H9 (cell line): ENCODE results near the gene ARHGEF17. TPM values are rescaled to one million over a fixed set of nuclear protein-coding genes. Genes with fewer than 3 reads are reported as not detected.

Experiments used
- DNase-seq: peaks from one replicate; pipeline ENCODE4 v3.0.0-alpha.2; 2017
- H2AFZ ChIP-seq: one replicate; pipeline ENCODE4 v1.6.1; 2013; ENCODE audit warnings: mild to moderate bottlenecking, low read length, control low read depth, moderate library complexity
- H2AK5ac ChIP-seq: 2 replicates; pipeline ENCODE4 v1.6.1; 2013; ENCODE audit warnings: low read length, control low read depth, mixed read lengths; ENCODE audit not compliant: insufficient read length
- H2BK120ac ChIP-seq: one replicate; pipeline ENCODE4 v1.6.1; 2013; ENCODE audit warnings: low read depth, mild to moderate bottlenecking, low read length, control low read depth, inconsistent platforms; ENCODE audit not compliant: poor library complexity, severe bottlenecking
- H2BK12ac ChIP-seq: 2 replicates; pipeline ENCODE4 v1.6.1; 2013; ENCODE audit warnings: low read length, control low read depth, mixed read lengths, low read depth; ENCODE audit not compliant: insufficient read length
- H2BK15ac ChIP-seq: 2 replicates; pipeline ENCODE4 v1.6.1; 2013; ENCODE audit warnings: low read depth, low read length, control low read depth
- H2BK20ac ChIP-seq: one replicate; pipeline ENCODE4 v1.6.1; 2013; ENCODE audit warnings: low read depth, mild to moderate bottlenecking, low read length, control low read depth, inconsistent platforms; ENCODE audit not compliant: poor library complexity, severe bottlenecking
- H2BK5ac ChIP-seq: 2 replicates; pipeline ENCODE4 v1.6.1; 2013; ENCODE audit warnings: low read length, control low read depth, mixed read lengths; ENCODE audit not compliant: insufficient read length
- H3K14ac ChIP-seq: 2 replicates; pipeline ENCODE4 v1.6.1; 2013; ENCODE audit warnings: low read length, control low read depth; ENCODE audit not compliant: insufficient read depth
- H3K18ac ChIP-seq: 2 replicates; pipeline ENCODE4 v1.6.1; 2013; ENCODE audit warnings: low read depth, mild to moderate bottlenecking, mixed read lengths, low read length, control low read depth; ENCODE audit not compliant: insufficient read length
- H3K23ac ChIP-seq: 2 replicates; pipeline ENCODE4 v1.6.1; 2013; ENCODE audit warnings: low read length, control low read depth, mixed read lengths, low read depth; ENCODE audit not compliant: insufficient read length
- H3K23me2 ChIP-seq: 2 replicates; pipeline ENCODE4 v1.6.1; 2013; ENCODE audit warnings: low read depth, mild to moderate bottlenecking, mixed read lengths, low read length, control low read depth; ENCODE audit not compliant: insufficient read length, poor library complexity, severe bottlenecking
- H3K27ac ChIP-seq: 2 replicates; pipeline ENCODE4 v1.5.1; 2013; ENCODE audit warnings: low read length, control low read depth, mixed read lengths, low read depth; ENCODE audit not compliant: insufficient read length
- H3K27me3 ChIP-seq: 2 replicates; pipeline ENCODE4 v1.6.1; 2013; ENCODE audit warnings: low read length, control low read depth, inconsistent platforms; ENCODE audit not compliant: insufficient read depth
- H3K4ac ChIP-seq: 2 replicates; pipeline ENCODE4 v1.6.1; 2013; ENCODE audit warnings: low read depth, mild to moderate bottlenecking, control low read depth, inconsistent platforms, low read length, moderate library complexity
- H3K4me1 ChIP-seq: 2 replicates; pipeline ENCODE4 v1.6.1; 2013; ENCODE audit warnings: low read length, control low read depth, inconsistent platforms; ENCODE audit not compliant: insufficient read depth
- H3K4me2 ChIP-seq: 2 replicates; pipeline ENCODE4 v1.6.1; 2013; ENCODE audit warnings: low read length, control low read depth, mixed read lengths; ENCODE audit not compliant: insufficient read length, insufficient read depth
- H3K56ac ChIP-seq: 2 replicates; pipeline ENCODE4 v1.6.1; 2013; ENCODE audit warnings: low read depth, mild to moderate bottlenecking, mixed read lengths, low read length, control low read depth; ENCODE audit not compliant: insufficient read length
- H3K79me1 ChIP-seq: 2 replicates; pipeline ENCODE4 v1.6.1; 2013; ENCODE audit warnings: low read depth, mild to moderate bottlenecking, moderate library complexity, low read length, control low read depth, inconsistent platforms; ENCODE audit not compliant: insufficient read depth, poor library complexity, severe bottlenecking
- H3K79me2 ChIP-seq: 2 replicates; pipeline ENCODE4 v1.6.1; 2013; ENCODE audit warnings: low read length, control low read depth, inconsistent platforms; ENCODE audit not compliant: insufficient read depth
- H3K9ac ChIP-seq: 2 replicates; pipeline ENCODE4 v1.6.1; 2013; ENCODE audit warnings: low read length, control low read depth, mixed read lengths; ENCODE audit not compliant: insufficient read length; ENCODE audit errors: extremely low read depth
- H3K9me3 ChIP-seq: one replicate; pipeline ENCODE4 v1.6.1; 2013; ENCODE audit warnings: low read depth, low read length, inconsistent platforms; ENCODE audit not compliant: control insufficient read depth
- H3T11ph ChIP-seq: one replicate; pipeline ENCODE4 v1.6.1; 2013; ENCODE audit warnings: mild to moderate bottlenecking, low read length, control low read depth, inconsistent platforms
- H4K20me1 ChIP-seq: one replicate; pipeline ENCODE4 v1.6.1; 2013; ENCODE audit not compliant: control insufficient read depth, insufficient read length, insufficient read depth
- H4K5ac ChIP-seq: 2 replicates; pipeline ENCODE4 v1.6.1; 2013; ENCODE audit warnings: low read depth, mild to moderate bottlenecking, mixed read lengths, low read length, control low read depth; ENCODE audit not compliant: insufficient read length
- H4K8ac ChIP-seq: replicated peaks from 2 replicates; pipeline ENCODE4 v1.6.1; 2013; ENCODE audit warnings: low read length, control low read depth, mixed read lengths, low read depth; ENCODE audit not compliant: insufficient read length
- H4K91ac ChIP-seq: 2 replicates; pipeline ENCODE4 v1.6.1; 2013; ENCODE audit warnings: low read depth, mild to moderate bottlenecking, moderate library complexity, mixed read lengths, low read length, control low read depth; ENCODE audit not compliant: insufficient read length
- H3K27ac Mint-ChIP-seq, 3 experiments: 2 replicates in 2 of 3; 3 replicates in 1 of 3; pipeline ENCODE4 v1.8.0; 2020 to 2021; ENCODE audit warnings: mixed read lengths in 3 of 3, mild to moderate bottlenecking in 1 of 3, moderate library complexity in 1 of 3
- H3K27me3 Mint-ChIP-seq: 2 replicates; pipeline ENCODE4 v1.8.0; 2021; ENCODE audit warnings: low read depth, mild to moderate bottlenecking, moderate library complexity, mixed read lengths
- H3K36me3 Mint-ChIP-seq, 3 experiments: 2 replicates in 2 of 3; 3 replicates in 1 of 3; pipeline ENCODE4 v1.8.0; 2020 to 2021; ENCODE audit warnings: low read depth in 3 of 3, mixed read lengths in 3 of 3; ENCODE audit not compliant: insufficient read depth in 1 of 3
- H3K4me1 Mint-ChIP-seq, 2 experiments: 2 replicates each; pipeline ENCODE4 v1.8.0; 2020; ENCODE audit warnings: mixed read lengths in 2 of 2
- H3K4me3 Mint-ChIP-seq, 2 experiments: 2 replicates in 1 of 2; 3 replicates in 1 of 2; pipeline ENCODE4 v1.8.0; 2020 to 2021; ENCODE audit warnings: mild to moderate bottlenecking in 2 of 2, mixed read lengths in 2 of 2, moderate library complexity in 1 of 2
- H3K9me3 Mint-ChIP-seq, 2 experiments: 2 replicates in 1 of 2; 3 replicates in 1 of 2; pipeline ENCODE4 v1.8.0; 2020; ENCODE audit warnings: mild to moderate bottlenecking in 2 of 2, mixed read lengths in 2 of 2, moderate library complexity in 1 of 2
- WGBS: extraction: QIAGEN DNeasy Blood & Tissue Kit; methylation state at CpG from one replicate; pipeline ENCODE4 v1.1.7; 2013; ENCODE audit warnings: missing lambda C conversion rate, low lambda C conversion rate, mixed read lengths; ENCODE audit not compliant: insufficient read length; ENCODE audit errors: extremely low coverage; 5-methylcytosine and 5-hydroxymethylcytosine counted together
- total RNA-seq: library from RNA; stranded (reverse); gene quantifications from 2 replicates; pipeline ENCODE4 v1.2.1, GENCODE V29; 2021
- TF ChIP-seq, protein P1 (sequence below): fragments of 200-600 bp; sonication (generic); conservative IDR thresholded peaks from 3 replicates; pipeline ENCODE4 v1.8.0; 2021; ENCODE audit warnings: antibody characterized with exemption, mild to moderate bottlenecking

ARHGEF17 gene
- total RNA-seq, 1 experiment from 2014 or later: 7.4 TPM

DNA sequence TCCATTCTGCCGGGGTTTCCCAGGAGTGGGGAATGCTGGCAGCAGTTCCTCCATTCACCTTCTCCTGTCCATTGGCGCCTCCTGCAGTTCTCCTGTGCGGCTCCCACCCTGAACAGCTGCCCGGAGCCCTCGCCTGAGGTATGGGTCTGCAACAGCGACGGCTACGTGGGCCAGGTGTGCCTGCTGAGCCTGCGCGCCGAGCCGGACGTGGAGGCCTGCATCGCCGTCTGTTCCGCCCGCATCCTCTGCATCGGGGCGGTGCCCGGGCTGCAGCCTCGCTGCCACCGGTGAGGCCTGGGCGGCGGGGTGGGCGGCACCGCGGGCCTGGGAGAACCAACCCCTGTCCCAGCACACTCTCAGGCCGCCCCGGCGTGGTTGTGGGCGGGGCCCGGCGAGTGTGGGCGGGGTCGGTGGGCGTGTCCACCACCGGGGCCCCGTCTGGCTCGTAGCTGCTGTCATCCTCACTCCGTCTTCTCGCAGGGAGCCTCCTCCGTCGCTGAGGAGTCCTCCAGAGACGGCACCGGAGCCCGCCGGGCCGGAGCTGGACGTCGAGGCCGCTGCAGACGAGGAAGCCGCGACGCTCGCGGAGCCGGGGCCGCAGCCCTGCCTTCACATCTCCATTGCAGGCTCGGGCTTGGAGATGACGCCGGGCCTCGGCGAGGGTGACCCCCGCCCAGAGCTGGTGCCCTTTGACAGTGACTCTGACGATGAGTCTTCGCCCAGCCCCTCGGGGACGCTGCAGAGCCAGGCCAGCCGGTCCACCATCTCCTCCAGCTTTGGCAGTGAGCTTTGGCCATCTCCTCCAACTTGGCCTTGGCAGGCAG, 54.1 kb downstream of the ARHGEF17 start:
- WGBS: no CpG with 5 or more reads among the region's 70 CpGs
- Histone ChIP-seq H4K20me1 (no peaks in the 10 kb centered on the region), H3K79me2 (no peaks in the 10 kb centered on the region), H3K9ac (no peak overlapping the region), H4K5ac (no peak overlapping the region), H3K27ac (no peak overlapping the region), H3K79me1 (no peaks in the 10 kb centered on the region), H3T11ph (no peak overlapping the region), H3K27me3 (no peaks in the 10 kb centered on the region), H2AFZ (no peak overlapping the region), H3K56ac (no peak overlapping the region), H2BK12ac (no peak overlapping the region), H2BK120ac (no peak overlapping the region), H3K23ac (no peak overlapping the region), H2BK20ac (no peak overlapping the region), H2BK15ac (no peak overlapping the region), H4K91ac (no peak overlapping the region), H3K23me2 (peaks cover 2% of the 10 kb centered on the region), H3K9me3 (no peaks in the 10 kb centered on the region), H3K14ac (no peak overlapping the region), H3K4me2 (peak overlapping the region; percentile 7), H2AK5ac (no peak overlapping the region), H3K4me1 (no peaks in the 10 kb centered on the region), H2BK5ac (no peak overlapping the region), H4K8ac (no peak overlapping the region), H3K4ac (no peak overlapping the region), H3K18ac (no peak overlapping the region)
- peaks cover 4 to 13% of the 10 kb centered on the region in 2 experiments; a peak in 3 of 4 replicates for H3K4me1 Mint-ChIP-seq
- TF ChIP-seq, protein P1, sequence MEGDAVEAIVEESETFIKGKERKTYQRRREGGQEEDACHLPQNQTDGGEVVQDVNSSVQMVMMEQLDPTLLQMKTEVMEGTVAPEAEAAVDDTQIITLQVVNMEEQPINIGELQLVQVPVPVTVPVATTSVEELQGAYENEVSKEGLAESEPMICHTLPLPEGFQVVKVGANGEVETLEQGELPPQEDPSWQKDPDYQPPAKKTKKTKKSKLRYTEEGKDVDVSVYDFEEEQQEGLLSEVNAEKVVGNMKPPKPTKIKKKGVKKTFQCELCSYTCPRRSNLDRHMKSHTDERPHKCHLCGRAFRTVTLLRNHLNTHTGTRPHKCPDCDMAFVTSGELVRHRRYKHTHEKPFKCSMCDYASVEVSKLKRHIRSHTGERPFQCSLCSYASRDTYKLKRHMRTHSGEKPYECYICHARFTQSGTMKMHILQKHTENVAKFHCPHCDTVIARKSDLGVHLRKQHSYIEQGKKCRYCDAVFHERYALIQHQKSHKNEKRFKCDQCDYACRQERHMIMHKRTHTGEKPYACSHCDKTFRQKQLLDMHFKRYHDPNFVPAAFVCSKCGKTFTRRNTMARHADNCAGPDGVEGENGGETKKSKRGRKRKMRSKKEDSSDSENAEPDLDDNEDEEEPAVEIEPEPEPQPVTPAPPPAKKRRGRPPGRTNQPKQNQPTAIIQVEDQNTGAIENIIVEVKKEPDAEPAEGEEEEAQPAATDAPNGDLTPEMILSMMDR: peak; percentile 55
- no peaks in the 10 kb centered on the region for H3K9me3 Mint-ChIP-seq
- peaks cover 4 to 17% (median 4%) of the 10 kb centered on the region in 3 experiments; a peak in 4 of 7 replicates for H3K36me3 Mint-ChIP-seq
- peak overlapping the region; percentile 55 to 70 for H3K4me3 Mint-ChIP-seq
- no peak overlapping the region for H3K27ac Mint-ChIP-seq
- peak; percentile 97 for DNase-seq
- peaks cover 7% of the 10 kb centered on the region for H3K27me3 Mint-ChIP-seq
